Osteocyte (in vitro differentiated cells): ENCODE data around the gene KIRREL3. TPM values are rescaled to one million over a fixed set of nuclear protein-coding genes. Genes with fewer than 3 reads are reported as not detected.

Experiments
- DNase-seq: peaks from one replicate; pipeline ENCODE4 v3.0.0; 2021; ENCODE audit warnings: mixed read lengths; ENCODE audit not compliant: unreplicated experiment; ENCODE audit errors: extremely low spot score
- H3K27ac Mint-ChIP-seq: one replicate; pipeline ENCODE4 v1.8.0; 2021; ENCODE audit warnings: mild to moderate bottlenecking, mixed read lengths; ENCODE audit not compliant: unreplicated experiment
- H3K27me3 Mint-ChIP-seq: one replicate; pipeline ENCODE4 v1.8.0; 2021; ENCODE audit warnings: mixed read lengths; ENCODE audit not compliant: unreplicated experiment
- H3K36me3 Mint-ChIP-seq: one replicate; pipeline ENCODE4 v1.8.0; 2021; ENCODE audit warnings: mixed read lengths; ENCODE audit not compliant: unreplicated experiment
- H3K4me1 Mint-ChIP-seq: one replicate; pipeline ENCODE4 v1.8.0; 2021; ENCODE audit warnings: mixed read lengths; ENCODE audit not compliant: unreplicated experiment
- H3K4me3 Mint-ChIP-seq: one replicate; pipeline ENCODE4 v1.8.0; 2021; ENCODE audit warnings: mild to moderate bottlenecking, moderate library complexity, mixed read lengths; ENCODE audit not compliant: unreplicated experiment
- H3K9me3 Mint-ChIP-seq: one replicate; pipeline ENCODE4 v1.8.0; 2021; ENCODE audit warnings: mixed read lengths; ENCODE audit not compliant: unreplicated experiment
- total RNA-seq: library from RNA; stranded (reverse); gene quantifications from 2 replicates; pipeline ENCODE4 v1.2.1, GENCODE V29; 2021
- TF ChIP-seq, protein P1 (sequence below): fragments of 200-600 bp; sonication (generic); IDR thresholded peaks from 2 replicates; pipeline ENCODE4 v1.5.0; 2021; ENCODE audit warnings: antibody characterized with exemption, mild to moderate bottlenecking, moderate library complexity

KIRREL3 gene
- total RNA-seq, 1 donor from 2014 or later, result 1.2 TPM

DNA sequence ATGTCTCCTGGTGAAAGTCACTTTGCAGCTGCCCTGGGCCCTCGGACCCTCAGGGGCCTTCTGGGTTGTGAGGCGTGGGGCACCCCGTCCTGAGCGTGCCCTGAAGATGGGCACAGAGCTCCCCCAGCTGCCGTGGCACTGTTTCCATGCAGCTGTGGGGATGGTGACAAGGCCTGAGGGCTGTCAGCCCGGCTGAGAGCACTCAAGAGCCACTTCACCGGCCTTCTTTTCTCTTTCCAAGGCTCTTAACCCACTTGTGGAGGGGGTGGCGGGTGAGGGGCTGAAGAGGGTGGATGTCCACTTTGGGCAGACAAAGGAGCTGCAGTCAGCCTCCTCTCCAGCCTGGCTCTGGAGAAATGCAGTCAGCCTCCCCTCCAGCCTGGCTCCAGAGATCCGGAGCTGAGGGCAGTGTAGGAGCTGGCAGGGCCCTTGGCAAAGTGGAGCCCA is 405.6 kb downstream of the KIRREL3 start:
- no peak overlapping the region for H3K4me3 Mint-ChIP-seq
- H3K4me1 Mint-ChIP-seq, result peaks cover 7% of the 10 kb centered on the region
- H3K36me3 Mint-ChIP-seq, result no peaks in the 10 kb centered on the region
- H3K27ac Mint-ChIP-seq, result no peak overlapping the region
- no peaks in the 10 kb centered on the region for H3K9me3 Mint-ChIP-seq
- TF ChIP-seq, protein P1, sequence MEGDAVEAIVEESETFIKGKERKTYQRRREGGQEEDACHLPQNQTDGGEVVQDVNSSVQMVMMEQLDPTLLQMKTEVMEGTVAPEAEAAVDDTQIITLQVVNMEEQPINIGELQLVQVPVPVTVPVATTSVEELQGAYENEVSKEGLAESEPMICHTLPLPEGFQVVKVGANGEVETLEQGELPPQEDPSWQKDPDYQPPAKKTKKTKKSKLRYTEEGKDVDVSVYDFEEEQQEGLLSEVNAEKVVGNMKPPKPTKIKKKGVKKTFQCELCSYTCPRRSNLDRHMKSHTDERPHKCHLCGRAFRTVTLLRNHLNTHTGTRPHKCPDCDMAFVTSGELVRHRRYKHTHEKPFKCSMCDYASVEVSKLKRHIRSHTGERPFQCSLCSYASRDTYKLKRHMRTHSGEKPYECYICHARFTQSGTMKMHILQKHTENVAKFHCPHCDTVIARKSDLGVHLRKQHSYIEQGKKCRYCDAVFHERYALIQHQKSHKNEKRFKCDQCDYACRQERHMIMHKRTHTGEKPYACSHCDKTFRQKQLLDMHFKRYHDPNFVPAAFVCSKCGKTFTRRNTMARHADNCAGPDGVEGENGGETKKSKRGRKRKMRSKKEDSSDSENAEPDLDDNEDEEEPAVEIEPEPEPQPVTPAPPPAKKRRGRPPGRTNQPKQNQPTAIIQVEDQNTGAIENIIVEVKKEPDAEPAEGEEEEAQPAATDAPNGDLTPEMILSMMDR, result no peak
- no peak for DNase-seq
- H3K27me3 Mint-ChIP-seq, result no peaks in the 10 kb centered on the region

DNA sequence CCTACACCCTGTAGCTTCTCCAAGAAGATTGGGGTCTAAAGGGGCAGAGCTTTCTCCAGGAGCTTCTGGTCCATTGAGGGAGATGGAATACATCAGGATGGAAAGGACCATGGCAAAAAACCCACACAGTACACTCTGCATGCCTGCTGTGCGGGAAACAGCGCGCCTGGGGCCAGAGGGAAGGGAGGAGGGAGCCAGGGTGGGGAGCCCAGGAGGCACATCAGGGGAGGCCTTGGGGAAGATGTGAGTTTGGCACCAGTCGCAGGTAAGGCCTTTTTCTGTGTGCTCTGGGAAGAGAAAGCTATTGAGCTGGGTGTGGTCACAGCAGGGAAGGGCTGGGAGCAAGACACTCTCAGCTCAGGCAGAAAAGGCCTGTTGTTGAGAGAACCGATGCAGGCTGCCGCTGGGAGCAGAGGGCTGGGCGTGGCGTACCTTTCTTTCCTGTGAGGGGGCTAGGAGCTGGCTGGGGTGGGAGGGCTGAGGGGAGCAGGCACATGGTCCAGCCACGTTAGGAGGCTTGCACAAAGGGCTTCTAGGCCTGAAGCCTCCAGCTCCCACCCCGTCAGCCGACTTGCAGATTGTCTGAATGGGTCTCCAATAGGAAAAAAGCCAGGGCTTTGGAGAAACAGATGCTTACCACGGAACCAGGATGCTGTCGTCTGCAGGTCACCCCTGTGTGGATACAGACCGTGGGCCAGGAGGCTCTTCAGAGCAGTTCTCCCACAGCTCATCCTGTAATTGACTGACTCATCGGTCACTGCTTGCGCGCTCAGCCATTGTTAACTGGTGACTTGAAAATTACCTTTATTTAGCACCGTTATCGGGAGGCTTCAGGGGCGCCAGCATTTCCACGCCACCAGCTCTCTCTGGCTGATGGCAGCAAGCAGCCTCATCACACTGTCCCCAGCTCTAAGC is 407.8 kb downstream of the KIRREL3 start:
- TF ChIP-seq, protein P1, result no peak
- no peak for DNase-seq

DNA sequence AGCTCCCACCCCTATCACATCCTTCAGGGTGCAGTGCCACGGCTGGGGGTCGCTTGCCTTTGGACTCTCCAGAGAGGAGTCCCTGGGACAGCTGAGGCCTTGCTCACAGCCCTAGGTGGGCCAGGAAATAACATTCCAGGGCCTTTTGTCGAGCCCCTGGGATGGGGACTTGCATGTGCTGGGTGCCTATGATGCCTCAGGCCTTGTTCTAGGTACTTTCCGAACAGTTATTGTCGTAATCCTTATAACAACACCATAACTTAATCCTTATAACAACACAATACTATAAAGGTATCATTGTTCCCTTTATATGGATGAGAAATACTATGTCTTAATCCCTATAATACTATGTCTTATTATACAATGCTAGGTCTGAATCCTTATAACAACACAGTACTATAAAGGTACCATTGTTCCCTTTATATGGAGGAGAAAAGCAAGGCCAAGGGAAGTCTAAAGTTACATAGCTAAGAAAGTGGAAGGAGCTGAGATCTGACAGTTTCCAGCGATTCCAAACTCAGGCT is 408.5 kb downstream of the KIRREL3 start:
- Mint-ChIP-seq H3K4me3 (no peak overlapping the region), H3K27ac (no peak overlapping the region), H3K36me3 (no peaks in the 10 kb centered on the region), H3K9me3 (no peaks in the 10 kb centered on the region), H3K27me3 (no peaks in the 10 kb centered on the region), H3K4me1 (peaks cover 7% of the 10 kb centered on the region)
- TF ChIP-seq, protein P1, result no peak
- no peak for DNase-seq

More for the DNA sequence above, 407.8 kb downstream of the KIRREL3 start:
- no peak overlapping the region for H3K4me3 Mint-ChIP-seq
- peaks cover 7% of the 10 kb centered on the region for H3K4me1 Mint-ChIP-seq
- no peak overlapping the region for H3K27ac Mint-ChIP-seq
- H3K36me3 Mint-ChIP-seq, result no peaks in the 10 kb centered on the region
- no peaks in the 10 kb centered on the region for H3K9me3 Mint-ChIP-seq
- no peaks in the 10 kb centered on the region for H3K27me3 Mint-ChIP-seq

GRCh38 chr11:126589492-126589803 is 411.1 kb downstream of the KIRREL3 start:
- TF ChIP-seq, protein P1, result no peak
- Mint-ChIP-seq H3K27me3 (no peaks in the 10 kb centered on the region), H3K4me3 (no peak overlapping the region), H3K36me3 (no peaks in the 10 kb centered on the region), H3K9me3 (no peaks in the 10 kb centered on the region), H3K27ac (no peak overlapping the region), H3K4me1 (peaks cover 7% of the 10 kb centered on the region)
- no peak for DNase-seq

DNA sequence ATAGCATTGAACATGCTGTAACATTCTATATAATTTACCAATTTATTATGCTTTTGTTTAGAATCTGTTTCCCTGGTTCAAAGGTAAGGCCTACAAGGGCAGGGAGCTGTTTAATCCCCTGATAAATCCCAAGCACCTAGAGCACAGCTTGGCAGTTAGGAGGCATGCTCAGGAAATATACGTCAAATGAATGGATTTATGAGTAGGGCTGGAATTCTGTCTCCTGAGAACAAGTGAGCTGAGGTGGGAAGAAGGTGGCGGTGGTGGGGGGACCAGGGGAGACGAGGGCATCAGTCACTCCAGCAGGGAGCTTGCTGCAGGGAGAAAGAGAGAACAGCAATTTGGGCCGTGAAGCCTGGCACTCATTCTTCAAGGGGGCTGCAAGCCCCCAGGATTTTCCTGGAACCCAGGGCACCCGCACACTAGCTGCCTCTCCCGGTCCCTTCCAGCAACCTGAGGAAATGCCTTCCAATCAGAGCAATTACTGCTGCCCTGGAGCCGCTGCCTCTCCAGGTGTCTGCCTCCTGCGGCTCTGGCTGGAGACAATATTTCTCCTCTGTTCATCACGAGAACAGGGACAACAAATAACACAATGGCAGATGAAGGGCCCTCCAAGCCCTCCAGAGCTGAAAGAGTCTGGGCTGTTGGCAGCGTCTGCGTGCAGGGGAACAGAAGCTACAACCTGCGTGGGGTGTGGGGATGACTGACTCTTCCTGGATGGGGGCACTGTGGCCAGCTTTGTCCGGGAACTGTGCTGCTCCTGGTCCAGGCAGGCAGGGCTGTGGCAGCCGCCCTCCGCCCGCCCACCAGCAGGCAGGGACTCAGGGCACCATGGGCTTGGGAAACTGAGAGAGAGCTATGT is 411.7 kb downstream of the KIRREL3 start:
- H3K4me3 Mint-ChIP-seq, result no peak overlapping the region
- H3K36me3 Mint-ChIP-seq, result no peaks in the 10 kb centered on the region
- no peak for DNase-seq
- H3K27me3 Mint-ChIP-seq, result no peaks in the 10 kb centered on the region
- no peak overlapping the region for H3K27ac Mint-ChIP-seq
- no peaks in the 10 kb centered on the region for H3K9me3 Mint-ChIP-seq
- H3K4me1 Mint-ChIP-seq, result peaks cover 7% of the 10 kb centered on the region
- TF ChIP-seq, protein P1, result no peak
